KMS-11 (cell line): ENCODE results near the gene XCL1.

Experiments used
- H2AFZ ChIP-seq: fragments of 200-600 bp; sonication (generic); 2 replicates; pipeline ENCODE4 v1.6.1; 2016; ENCODE audit warnings: antibody characterized with exemption, mixed run types, low read depth
- H3K27ac ChIP-seq: fragments of 200-600 bp; sonication (generic); 2 replicates; pipeline ENCODE4 v1.6.1; 2016; ENCODE audit warnings: mild to moderate bottlenecking, mixed run types
- H3K27me3 ChIP-seq: fragments of 200-600 bp; sonication (generic); 2 replicates; pipeline ENCODE4 v1.6.1; 2017; ENCODE audit warnings: mild to moderate bottlenecking, low read depth, mixed run types, moderate library complexity; ENCODE audit not compliant: insufficient read depth
- H3K36me3 ChIP-seq: fragments of 200-600 bp; sonication (generic); 2 replicates; pipeline ENCODE4 v1.6.1; 2017; ENCODE audit warnings: mild to moderate bottlenecking, mixed run types; ENCODE audit not compliant: insufficient read depth
- H3K4me1 ChIP-seq: fragments of 200-600 bp; sonication (generic); 2 replicates; pipeline ENCODE4 v1.6.1; 2016; ENCODE audit warnings: mild to moderate bottlenecking, low read depth, mixed run types; ENCODE audit not compliant: poor library complexity, severe bottlenecking
- H3K4me2 ChIP-seq: fragments of 200-600 bp; sonication (generic); 2 replicates; pipeline ENCODE4 v1.7.0; 2016; ENCODE audit warnings: mild to moderate bottlenecking, mixed run types
- H3K4me3 ChIP-seq: fragments of 200-600 bp; sonication (generic); IDR thresholded peaks from 2 replicates; pipeline ENCODE4 v1.6.1; 2017; ENCODE audit warnings: low read depth, low read length, mixed read lengths; ENCODE audit not compliant: insufficient read depth
- H3K79me2 ChIP-seq: fragments of 200-600 bp; sonication (generic); 2 replicates; pipeline ENCODE4 v1.6.1; 2016; ENCODE audit warnings: low read depth, mixed run types; ENCODE audit not compliant: insufficient read depth
- H3K9ac ChIP-seq: fragments of 200-600 bp; sonication (generic); 2 replicates; pipeline ENCODE4 v1.6.1; 2016; ENCODE audit warnings: mild to moderate bottlenecking, mixed run types
- H4K20me1 ChIP-seq: fragments of 200-600 bp; sonication (generic); 2 replicates; pipeline ENCODE4 v1.6.1; 2016; ENCODE audit warnings: mild to moderate bottlenecking, mixed run types; ENCODE audit not compliant: insufficient read depth
- TF ChIP-seq, protein P1 (sequence below): fragments of 200-600 bp; sonication (generic); conservative IDR thresholded peaks from 2 replicates; pipeline ENCODE4 v1.6.1; 2017; ENCODE audit warnings: low read depth, mild to moderate bottlenecking, antibody characterized with exemption, low read length, moderate library complexity, mixed read lengths

XCL1 gene

DNA sequence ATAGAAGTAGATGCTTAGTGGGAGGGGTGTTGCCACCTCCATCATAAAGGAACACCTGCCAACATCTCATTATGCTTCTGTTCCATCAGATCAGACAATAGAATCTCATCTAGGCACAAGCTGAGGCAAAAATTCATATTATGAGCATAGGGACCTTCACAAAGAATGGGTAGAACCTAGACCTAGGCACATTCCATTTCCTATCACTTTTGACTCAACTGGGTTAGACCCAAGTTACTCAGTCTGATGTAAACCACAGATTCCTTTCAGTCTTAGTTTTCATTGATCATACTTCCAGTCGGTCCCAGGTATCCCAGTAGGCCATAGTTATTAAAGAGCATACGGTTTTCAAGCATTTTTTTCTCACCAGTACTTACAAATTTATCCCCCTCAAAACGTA lies 21.7 kb downstream of the XCL1 start:
- TF ChIP-seq, protein P1, sequence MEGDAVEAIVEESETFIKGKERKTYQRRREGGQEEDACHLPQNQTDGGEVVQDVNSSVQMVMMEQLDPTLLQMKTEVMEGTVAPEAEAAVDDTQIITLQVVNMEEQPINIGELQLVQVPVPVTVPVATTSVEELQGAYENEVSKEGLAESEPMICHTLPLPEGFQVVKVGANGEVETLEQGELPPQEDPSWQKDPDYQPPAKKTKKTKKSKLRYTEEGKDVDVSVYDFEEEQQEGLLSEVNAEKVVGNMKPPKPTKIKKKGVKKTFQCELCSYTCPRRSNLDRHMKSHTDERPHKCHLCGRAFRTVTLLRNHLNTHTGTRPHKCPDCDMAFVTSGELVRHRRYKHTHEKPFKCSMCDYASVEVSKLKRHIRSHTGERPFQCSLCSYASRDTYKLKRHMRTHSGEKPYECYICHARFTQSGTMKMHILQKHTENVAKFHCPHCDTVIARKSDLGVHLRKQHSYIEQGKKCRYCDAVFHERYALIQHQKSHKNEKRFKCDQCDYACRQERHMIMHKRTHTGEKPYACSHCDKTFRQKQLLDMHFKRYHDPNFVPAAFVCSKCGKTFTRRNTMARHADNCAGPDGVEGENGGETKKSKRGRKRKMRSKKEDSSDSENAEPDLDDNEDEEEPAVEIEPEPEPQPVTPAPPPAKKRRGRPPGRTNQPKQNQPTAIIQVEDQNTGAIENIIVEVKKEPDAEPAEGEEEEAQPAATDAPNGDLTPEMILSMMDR = no peak
- Histone ChIP-seq H3K27ac (no peak overlapping the region), H4K20me1 (no peaks in the 10 kb centered on the region), H3K4me1 (no peaks in the 10 kb centered on the region), H2AFZ (no peak overlapping the region), H3K36me3 (no peaks in the 10 kb centered on the region), H3K4me2 (no peak overlapping the region), H3K27me3 (no peaks in the 10 kb centered on the region), H3K9ac (no peak overlapping the region), H3K4me3 (no peak overlapping the region), H3K79me2 (no peaks in the 10 kb centered on the region)

DNA sequence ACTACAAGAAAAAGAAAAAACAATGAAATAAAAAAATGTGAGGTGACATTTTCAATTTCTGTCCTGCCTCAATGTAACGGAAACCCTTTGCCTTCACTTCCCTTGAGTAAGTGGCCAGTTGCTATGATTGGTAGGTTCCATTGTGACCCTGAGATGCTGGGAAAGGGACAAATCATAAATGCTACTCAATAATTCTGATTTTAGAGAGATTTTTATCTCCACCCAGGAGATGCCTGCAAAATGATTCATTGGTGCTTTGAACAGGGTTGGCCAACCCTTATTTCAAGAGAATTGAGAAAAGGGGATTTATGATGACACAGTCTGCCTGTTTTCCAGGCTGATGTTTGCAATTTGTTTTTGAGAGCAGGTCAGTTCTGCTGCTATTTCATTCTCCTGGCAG lies 22.5 kb downstream of the XCL1 start:
- Histone ChIP-seq H3K36me3 (no peaks in the 10 kb centered on the region), H3K4me2 (no peak overlapping the region), H3K79me2 (no peaks in the 10 kb centered on the region), H3K9ac (no peak overlapping the region), H4K20me1 (no peaks in the 10 kb centered on the region), H3K4me3 (no peak overlapping the region), H3K27me3 (no peaks in the 10 kb centered on the region), H2AFZ (no peak overlapping the region), H3K4me1 (no peaks in the 10 kb centered on the region), H3K27ac (no peak overlapping the region)
- TF ChIP-seq, protein P1 = no peak

DNA sequence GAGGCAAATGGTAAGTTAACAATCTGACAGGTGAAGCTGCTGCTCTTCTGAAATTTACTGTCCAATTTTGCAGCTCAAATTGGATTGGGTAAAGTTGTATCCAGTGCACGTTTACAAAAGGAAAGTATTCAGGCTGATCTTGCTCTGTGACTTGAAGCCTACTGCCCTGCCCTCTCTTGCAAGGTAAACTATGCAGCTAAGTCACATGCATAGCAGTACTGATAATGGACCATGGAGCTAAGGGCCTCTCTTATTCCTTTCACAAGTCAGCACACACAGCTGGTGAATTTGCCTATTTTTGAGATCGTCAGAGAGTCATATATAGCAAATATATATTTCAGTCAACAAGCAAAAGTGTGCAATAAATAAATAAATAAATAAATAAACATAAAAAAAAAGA lies 23.2 kb downstream of the XCL1 start:
- Histone ChIP-seq H3K4me2 (no peak overlapping the region), H3K79me2 (no peaks in the 10 kb centered on the region), H2AFZ (no peak overlapping the region), H3K4me1 (no peaks in the 10 kb centered on the region), H3K27me3 (no peaks in the 10 kb centered on the region), H3K27ac (no peak overlapping the region), H3K4me3 (no peak overlapping the region), H4K20me1 (no peaks in the 10 kb centered on the region), H3K9ac (no peak overlapping the region), H3K36me3 (no peaks in the 10 kb centered on the region)
- TF ChIP-seq, protein P1 = no peak

DNA sequence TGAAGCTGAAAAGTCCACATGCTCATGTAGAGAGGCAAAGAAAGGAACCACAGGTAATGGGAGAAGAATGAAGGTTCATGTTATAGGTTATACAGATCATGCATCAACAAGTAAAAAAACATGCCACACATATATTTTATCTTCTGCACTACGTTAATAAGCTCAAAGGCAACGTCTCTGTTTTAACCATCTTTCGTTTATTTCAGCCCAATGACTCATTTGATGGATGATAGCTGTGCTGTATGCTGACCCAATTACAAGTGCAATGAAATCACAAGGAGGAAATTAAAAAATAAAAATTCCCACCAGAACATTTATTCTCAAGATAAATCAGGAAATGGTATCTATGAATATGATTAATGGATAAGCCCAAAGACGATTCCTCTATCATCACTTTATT lies 24.6 kb downstream of the XCL1 start:
- Histone ChIP-seq H3K79me2 (no peaks in the 10 kb centered on the region), H2AFZ (no peak overlapping the region), H3K9ac (no peak overlapping the region), H3K4me3 (no peak overlapping the region), H3K4me1 (no peaks in the 10 kb centered on the region), H4K20me1 (no peaks in the 10 kb centered on the region), H3K27me3 (no peaks in the 10 kb centered on the region), H3K27ac (no peak overlapping the region), H3K4me2 (no peak overlapping the region), H3K36me3 (no peaks in the 10 kb centered on the region)
- TF ChIP-seq, protein P1 = no peak
